NCI-H2081 treated with DMSO at 0.1 percent for 48 hours (cell line): ENCODE measurements around the gene OGFOD2.

ENCODE experiments used
- DNase-seq: peaks from one replicate; lab custom pipeline; 2025; lab: John Stamatoyannopoulos, UW

Gene OGFOD2

DNA sequence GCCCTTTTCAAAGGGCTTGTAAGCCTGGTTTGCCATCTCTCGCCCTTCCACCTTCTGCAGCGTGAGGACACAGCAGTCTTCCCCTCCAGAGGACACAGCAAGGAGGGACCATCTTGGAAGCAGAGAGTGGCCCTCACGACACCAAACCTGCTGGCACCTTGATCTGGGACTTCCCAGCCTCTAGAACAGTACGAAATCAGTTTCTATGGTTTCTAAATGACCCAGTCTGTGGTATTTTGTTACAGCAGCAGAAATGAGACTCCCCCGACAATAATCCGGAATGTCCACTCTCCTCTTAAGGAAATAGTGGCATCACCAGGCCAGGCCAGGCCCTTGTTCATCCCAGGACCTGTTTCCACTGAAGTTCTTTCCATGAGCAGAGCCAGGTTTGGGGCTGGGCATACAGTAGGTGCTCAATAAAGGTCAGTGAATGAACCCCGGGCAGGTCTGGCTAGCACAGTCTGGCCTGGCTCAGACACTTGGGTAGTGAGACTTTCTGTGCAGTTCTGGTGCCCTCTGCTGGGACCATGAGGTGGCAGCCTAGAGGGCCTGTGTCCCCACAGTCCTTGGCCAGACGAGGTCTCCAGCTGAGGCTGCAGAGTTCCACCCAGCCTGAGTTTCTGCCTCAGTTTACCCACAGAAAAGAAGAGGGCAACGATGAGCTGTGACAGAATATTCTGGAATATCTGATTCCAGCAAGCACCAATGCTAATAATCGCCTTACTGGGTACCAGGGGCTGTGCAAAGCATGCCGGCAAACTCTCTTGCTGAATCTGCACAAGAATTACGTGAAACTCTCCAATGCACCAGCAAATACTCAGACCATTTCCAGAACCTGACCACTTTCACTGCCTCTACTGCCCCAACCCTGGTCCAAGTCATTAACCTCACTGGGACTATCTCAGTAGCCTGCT, 22.8 kb upstream of the OGFOD2 start:
- DNase-seq, result no peak

DNA sequence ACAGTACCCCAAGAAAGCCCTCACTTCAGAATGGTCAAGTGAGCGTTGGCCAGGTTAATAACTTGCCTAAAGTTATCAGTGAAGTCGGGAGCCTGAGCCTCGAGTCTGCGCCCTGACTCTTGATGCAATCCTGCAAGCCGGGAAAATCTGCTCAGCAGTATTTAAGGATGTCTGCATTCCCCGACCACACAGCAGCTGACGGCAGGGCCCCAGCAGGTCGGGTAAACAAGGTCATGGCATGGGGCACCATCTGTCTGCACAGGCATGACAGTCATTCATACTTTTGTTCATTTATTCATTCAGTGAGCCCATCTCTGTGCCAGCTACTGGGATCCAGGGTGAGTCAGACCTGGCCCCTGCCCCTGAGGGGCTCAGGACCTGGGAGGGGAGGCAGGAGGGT, 19.9 kb upstream of the OGFOD2 start:
- no peak for DNase-seq

DNA sequence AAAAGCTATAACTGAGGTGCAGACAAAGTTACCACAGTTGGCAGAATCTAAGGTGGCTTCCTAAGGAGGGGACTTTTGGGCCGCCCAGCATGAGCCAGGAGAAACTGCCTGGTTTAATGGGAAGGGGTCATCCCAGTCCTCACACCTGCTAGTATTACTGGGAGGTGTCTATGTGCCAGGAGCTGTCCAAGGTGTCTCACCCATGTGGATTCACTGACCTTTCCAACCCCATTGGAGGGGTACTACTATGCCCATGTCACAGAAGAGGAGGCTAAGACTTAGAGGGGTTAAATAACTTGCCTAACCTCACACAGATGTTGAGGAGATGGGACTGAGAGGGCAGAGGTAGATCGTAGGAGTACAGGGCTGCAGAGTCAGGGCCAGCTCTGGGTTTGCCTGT, 19.0 kb upstream of the OGFOD2 start:
- DNase-seq, result no peak

DNA sequence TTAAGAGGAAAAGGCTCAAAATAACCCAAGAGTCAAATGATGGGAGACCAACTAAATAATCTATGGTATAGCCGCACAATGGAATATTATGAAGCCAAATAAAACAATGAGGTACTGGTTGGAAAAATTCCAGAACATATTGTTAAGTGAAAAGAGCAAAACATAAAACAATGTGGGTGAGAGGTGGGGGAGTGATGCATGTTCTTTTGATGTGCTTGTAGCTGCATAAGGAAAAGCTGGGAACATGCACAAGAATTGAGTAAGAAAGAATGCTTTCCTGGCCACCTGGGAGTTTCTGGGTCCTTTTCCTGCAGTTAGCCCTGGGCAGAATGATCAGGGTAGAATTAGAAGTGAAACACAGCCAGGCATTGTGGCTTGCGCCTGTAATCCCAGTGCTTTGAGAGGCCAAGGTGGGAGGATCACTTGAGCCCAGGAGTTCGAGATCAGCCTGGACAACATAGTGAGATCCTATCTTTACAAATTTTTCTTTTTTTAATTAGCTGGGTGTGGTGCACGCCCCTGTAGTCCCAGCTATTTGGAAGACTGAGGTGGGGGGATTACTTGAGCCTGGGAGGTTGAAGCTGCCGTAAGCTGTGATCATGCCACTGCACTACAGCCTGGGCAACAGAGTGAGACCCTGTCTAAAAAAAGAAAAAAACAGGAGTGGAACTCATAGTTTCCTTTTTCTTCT, 16.7 kb upstream of the OGFOD2 start:
- DNase-seq, result no peak

- no peak for DNase-seq
Observed at GRCh38 chr12:122959566-122960192, 15.4 kb upstream of the OGFOD2 start.

- no peak for DNase-seq
Observed at GRCh38 chr12:122960193-122960569, 14.9 kb upstream of the OGFOD2 start.

DNA sequence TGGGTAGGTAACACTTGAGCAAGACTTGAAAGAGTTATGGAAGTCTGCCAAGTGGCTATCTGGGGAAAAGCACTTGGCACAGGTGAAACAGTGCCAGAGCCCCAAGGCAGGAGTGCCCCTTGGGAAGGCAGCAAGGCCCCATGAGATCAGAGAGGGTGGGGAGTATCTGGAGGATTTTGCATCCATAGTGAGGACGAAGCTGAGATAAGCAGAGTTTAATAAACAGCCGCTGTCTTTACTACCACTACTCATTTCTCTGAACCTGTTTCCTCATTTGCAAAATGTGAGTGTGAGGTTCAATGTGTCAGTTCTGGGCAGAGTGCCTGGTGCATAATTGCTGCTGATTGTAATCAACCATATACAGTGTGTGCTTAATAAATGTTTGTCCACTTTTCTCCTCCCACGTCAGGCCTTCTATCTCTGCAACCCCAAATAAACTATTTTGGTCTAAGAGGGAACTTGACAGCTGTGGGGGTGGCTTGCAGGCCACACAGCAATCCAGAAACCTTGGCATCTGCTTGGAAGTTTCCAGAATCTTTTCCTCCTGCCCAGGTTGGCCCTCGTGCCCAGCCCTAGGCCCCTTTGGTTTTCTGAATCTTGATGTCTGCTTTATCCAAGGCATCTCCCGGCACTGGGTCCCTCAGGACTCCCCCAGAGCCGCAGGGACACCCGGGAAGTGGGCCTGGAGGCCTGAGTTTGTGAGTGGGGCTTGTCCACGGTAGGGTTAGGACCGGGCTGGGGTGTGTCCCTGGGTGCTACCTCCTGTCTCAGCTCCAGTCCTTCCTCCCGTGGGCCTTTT, 13.3 kb upstream of the OGFOD2 start:
- no peak for DNase-seq

GRCh38 chr12:122963941-122964265, 11.1 kb upstream of the OGFOD2 start:
- peak; percentile 26 for DNase-seq

- no peak for DNase-seq
Observed at GRCh38 chr12:122964439-122965257, 10.4 kb upstream of the OGFOD2 start.

DNA sequence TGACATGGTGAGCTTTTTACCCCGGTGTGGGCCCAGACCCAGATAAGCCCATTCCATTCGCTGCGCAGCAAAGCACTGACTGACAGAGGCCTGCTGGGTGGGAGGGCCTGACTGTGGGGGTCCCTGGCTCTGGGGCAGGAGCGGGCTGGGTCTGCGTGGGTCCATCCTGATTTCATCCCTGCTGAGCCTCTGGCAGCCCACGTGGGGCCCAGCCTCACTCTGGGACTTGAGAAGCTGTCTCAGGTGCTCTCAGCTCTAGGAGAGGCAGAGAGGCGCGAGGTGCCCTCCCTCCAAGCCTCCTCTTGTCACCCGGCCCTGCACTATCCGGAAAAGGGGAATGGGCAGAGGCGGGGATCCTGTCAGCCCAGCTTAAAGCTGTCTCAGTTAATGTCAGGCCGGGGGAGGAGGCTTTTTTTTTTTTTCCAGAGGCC, 9.7 kb upstream of the OGFOD2 start:
- DNase-seq, result no peak

GRCh38 chr12:122965851-122966742, 8.9 kb upstream of the OGFOD2 start, which contains the start of gene ABCB9:
Gene ABCB9 (minus strand): TSS chr12:122966463. CDS start chr12:122960235, 6,228 bp downstream.
- DNase-seq, result peak; percentile 52

DNA sequence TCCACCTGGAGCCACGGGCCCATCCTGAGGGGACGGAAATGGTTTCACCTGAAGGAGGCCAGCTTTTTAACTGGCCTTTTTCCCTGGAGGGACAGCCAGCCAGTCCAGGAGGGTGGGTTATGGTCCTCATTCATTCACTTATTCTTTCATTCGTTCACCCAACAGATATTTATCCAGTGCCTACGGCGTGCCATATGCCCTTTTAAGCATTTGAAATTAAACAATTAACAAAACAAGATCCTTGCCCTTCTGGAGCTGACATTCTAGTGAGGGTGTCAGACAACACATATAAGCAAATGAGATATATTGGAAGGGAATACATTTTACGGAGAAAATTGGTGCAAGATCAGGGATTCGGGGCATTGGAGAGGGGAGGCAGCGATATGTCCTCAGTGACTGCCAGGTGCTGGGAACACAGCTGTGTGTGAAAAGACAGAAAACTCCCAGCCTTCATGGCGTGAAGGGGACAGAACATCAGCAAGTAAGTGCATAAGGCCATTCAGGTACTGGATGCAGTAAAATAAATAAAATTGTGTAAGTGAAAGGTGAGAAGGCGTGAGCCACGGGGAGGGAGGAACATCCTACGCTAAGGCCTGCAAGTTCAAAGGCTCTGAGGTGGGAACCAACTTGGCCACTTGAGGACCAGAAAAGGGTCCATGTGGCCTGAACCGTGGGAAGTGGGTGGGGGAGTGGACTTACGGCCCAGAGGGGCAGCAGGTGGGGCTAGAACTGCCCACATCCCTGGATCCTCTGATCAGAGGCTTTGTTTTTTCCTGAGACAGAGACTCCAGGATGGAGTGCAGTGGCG, 8.1 kb upstream of the OGFOD2 start:
- no peak for DNase-seq

DNA sequence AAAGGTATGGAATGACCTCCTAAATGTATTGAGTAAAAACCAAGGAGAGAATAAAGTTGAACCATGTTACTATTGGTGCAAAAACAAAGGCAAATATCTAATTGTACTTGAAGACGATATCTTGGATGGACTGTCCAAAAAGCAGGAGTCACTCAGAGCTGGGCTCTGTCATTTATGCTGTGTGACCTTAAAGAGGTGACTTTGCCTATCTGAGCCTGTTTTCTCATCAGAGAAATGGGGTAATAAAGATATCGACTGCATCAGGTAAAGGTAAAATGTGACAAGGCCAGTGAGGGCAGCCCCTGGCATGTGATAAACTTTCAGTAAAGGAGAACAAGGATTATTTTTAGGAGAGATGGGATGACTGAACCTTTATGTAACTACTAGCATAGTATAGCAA, 6.9 kb upstream of the OGFOD2 start:
- DNase-seq, result no peak

GRCh38 chr12:122969676-122970075, 5.4 kb upstream of the OGFOD2 start:
- no peak for DNase-seq

DNA sequence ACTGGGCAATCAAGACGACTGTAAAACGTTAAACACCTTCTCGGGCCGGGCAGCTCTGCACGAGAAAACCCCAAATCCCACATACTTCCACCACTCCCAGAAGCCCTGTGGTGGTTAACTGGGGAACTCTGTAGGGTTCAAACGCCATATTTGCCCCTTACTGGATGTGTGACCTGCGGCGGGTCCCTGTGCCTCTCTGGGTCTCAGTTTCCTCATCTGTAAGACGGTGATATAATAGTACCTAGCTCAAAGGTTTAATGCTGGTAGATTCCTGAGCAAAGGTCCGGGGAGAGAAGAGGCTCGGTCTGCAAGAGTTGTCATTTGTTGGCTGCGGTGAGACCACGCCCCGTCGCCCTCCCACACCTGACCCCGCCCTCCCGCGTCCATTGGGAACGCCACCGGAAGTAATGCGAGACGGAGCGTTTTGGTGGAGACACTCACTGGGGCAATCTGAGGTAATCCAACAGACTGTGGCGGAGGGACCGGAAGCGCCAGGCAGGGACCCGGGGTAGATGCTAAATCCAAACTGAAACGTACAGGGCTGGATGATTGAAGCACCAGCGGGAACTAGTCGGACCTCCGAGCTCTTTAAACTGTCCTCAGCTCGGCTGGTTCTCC, 661 bp upstream of the OGFOD2 start:
- peak; percentile 87 for DNase-seq

DNA sequence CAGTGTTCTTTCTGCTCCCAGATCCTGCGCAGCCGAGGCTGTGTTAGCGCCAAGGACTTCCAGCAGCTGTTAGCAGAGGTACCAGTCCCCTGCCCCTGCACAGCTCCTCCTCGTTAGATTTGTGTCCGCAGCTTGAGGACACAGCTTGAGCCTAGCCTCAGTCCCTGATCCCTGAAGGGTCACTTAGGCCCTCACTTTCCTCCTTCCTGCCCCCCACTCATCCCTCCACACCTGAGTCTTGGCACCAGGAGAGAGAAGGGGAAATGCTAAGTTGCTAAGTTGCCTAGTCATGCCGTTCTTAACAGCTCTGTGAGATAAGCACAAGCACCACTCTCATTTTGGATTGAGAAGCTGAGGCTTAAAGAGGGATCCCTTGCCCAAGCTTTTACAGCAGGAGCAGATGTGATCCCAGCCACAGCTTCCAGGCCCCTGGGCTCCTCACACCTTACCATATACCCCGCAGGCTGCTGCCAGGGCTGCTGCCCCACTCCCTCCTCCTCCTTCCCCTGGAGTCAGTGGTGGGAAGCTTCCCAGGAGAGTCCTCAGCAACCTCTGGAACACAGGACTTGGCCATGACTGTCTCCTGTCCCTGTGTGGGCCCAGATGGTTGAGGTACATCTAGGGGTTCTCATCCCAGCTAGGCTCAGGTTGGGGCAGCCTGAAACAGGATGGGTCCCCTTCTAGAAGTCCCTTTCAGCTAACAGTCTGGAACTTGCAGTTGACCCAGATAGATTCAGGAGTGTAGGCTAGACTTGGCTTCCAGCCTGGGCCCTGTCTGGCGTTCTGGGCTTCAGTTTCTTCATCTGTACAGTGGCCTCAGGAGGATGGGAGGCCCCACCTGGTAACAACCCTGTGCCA, 975 bp downstream of the OGFOD2 start:
- DNase-seq, result no peak

DNA sequence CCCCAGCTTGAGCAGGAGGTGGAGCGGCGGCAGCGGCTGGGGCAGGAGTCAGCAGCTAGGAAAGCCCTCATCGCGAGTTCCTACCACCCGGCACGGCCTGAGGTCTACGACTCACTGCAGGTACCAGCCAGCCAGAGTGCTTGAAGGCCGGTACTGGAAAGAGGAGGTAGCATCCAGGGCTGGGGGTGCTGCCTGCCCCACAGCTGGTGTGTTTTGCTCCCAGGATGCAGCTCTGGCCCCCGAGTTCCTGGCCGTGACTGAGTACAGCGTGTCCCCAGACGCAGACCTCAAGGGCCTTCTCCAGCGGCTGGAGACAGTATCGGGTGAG, 1.6 kb downstream of the OGFOD2 start:
- DNase-seq, result no peak

DNA sequence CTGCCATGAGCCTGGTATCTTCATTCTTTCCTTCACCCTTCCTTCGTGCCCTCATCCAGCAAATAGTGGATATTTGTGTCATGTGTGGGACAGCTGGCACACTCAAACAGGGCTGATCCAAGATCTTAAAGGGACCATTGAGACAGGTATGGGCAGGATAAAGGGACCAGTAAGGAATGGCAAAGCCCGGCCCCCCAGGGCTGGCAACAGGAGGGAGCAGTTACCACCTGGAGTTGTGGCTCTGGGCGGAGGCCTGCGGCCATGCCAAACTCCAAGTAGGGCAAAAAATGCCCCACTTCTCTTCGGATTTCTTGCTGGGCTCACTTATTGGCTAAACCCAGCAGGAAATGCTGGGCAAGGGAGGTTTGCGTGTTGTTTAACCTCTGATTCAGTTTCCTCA, 2.1 kb downstream of the OGFOD2 start:
- DNase-seq, result no peak
